Transverse colon (tissue), 4 donors: ENCODE results near the gene CACNA1G.

Source experiments
- EP300 ChIP-seq: sonication (generic); formaldehyde crosslinking; IDR thresholded peaks from one replicate; pipeline ENCODE4 v1.6.1; 2017; ENCODE audit warnings: antibody characterized with exemption, low read depth
- POLR2A ChIP-seq: fragments of 450-650 bp; IDR thresholded peaks from one replicate; pipeline ENCODE4 v1.6.1; 2016; ENCODE audit warnings: antibody characterized with exemption, mild to moderate bottlenecking, moderate library complexity
- POLR2AphosphoS5 ChIP-seq, 3 donors: sonication (generic); formaldehyde crosslinking; IDR thresholded peaks; one replicate each; pipeline ENCODE4 v1.6.1; 2016; ENCODE audit warnings: antibody characterized with exemption in 3 of 3
- TF ChIP-seq, protein P1 (sequence below), 5 experiments: fragments of 200-600 bp in 3 of 5; fragments of 450-650 bp in 2 of 5; sonication (generic) in 3 of 5; IDR thresholded peaks; 1 replicate in 2 of 5; 2 replicates in 3 of 5; pipeline ENCODE4 v1.5.1; 2016 to 2017; ENCODE audit warnings: antibody characterized with exemption in 5 of 5, inconsistent platforms in 3 of 5, mild to moderate bottlenecking in 2 of 5, moderate library complexity in 1 of 5

DNA sequence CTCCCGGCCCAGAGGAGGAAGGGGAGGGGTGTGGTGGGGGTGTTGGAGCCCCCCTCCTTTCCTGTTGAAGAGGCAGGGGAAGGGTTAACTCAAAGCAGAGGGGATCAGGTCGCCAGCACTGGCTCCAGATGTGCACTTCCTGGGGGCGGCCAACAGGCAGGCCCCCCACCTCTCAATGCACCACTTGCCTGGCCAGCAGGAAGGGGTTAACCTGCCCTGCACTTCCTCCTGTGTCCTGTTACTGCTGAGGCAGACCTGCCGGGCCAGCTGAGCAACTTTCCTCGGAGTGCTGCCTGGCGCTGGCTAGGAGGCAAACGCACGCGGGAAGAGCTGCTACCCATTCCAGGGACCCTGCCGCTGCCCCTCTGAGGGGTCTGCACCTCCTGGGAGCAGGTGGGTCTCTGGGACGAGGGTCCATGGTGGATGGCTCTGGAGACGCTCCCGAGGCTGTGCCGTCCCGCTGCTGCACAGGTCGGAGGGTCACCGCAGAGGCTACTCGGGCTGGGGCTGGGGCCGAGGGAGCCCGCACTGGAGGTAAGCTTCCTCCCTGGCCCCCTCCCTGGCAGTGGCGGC lies 28.0 kb upstream of the CACNA1G start, which contains the start of gene EPN3:
- TF ChIP-seq, protein P1, sequence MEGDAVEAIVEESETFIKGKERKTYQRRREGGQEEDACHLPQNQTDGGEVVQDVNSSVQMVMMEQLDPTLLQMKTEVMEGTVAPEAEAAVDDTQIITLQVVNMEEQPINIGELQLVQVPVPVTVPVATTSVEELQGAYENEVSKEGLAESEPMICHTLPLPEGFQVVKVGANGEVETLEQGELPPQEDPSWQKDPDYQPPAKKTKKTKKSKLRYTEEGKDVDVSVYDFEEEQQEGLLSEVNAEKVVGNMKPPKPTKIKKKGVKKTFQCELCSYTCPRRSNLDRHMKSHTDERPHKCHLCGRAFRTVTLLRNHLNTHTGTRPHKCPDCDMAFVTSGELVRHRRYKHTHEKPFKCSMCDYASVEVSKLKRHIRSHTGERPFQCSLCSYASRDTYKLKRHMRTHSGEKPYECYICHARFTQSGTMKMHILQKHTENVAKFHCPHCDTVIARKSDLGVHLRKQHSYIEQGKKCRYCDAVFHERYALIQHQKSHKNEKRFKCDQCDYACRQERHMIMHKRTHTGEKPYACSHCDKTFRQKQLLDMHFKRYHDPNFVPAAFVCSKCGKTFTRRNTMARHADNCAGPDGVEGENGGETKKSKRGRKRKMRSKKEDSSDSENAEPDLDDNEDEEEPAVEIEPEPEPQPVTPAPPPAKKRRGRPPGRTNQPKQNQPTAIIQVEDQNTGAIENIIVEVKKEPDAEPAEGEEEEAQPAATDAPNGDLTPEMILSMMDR (IDR thresholded peaks at IDR 0.05), result peak in 3 of 5 experiments; percentile 6 to 74 (median 26)
- peak; percentile 78 for TF ChIP-seq POLR2A
- TF ChIP-seq POLR2AphosphoS5 (IDR thresholded peaks at IDR 0.05), result peak; percentile 59 to 90 (median 80)
- no peak for TF ChIP-seq EP300
